Adrenal gland (tissue), 5 donors: ENCODE measurements around the gene RELN.

Source experiments
- POLR2A ChIP-seq, 2 donors: fragments of 450-650 bp; IDR thresholded peaks; one replicate each; pipeline ENCODE4 v1.6.1; 2017; ENCODE audit warnings: antibody characterized with exemption in 2 of 2, mild to moderate bottlenecking in 2 of 2, moderate library complexity in 1 of 2
- TF ChIP-seq, protein P1 (sequence below), 6 experiments: fragments of 450-650 bp in 4 of 6; fragments of 200-600 bp in 2 of 6; sonication (generic) in 1 of 6; IDR thresholded peaks; 1 replicate in 5 of 6; 2 replicates in 1 of 6; pipeline versions ENCODE4 v1.5.1 to v1.8.0; 2016 to 2021; ENCODE audit warnings: antibody characterized with exemption in 6 of 6, mild to moderate bottlenecking in 2 of 6, moderate library complexity in 1 of 6
- donor health status: DM: no; HTN: no; CAD: no.

- TF ChIP-seq, protein P1, sequence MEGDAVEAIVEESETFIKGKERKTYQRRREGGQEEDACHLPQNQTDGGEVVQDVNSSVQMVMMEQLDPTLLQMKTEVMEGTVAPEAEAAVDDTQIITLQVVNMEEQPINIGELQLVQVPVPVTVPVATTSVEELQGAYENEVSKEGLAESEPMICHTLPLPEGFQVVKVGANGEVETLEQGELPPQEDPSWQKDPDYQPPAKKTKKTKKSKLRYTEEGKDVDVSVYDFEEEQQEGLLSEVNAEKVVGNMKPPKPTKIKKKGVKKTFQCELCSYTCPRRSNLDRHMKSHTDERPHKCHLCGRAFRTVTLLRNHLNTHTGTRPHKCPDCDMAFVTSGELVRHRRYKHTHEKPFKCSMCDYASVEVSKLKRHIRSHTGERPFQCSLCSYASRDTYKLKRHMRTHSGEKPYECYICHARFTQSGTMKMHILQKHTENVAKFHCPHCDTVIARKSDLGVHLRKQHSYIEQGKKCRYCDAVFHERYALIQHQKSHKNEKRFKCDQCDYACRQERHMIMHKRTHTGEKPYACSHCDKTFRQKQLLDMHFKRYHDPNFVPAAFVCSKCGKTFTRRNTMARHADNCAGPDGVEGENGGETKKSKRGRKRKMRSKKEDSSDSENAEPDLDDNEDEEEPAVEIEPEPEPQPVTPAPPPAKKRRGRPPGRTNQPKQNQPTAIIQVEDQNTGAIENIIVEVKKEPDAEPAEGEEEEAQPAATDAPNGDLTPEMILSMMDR (IDR thresholded peaks at IDR 0.05), result no peak
- no peak for TF ChIP-seq POLR2A (IDR thresholded peaks at IDR 0.05)
Measured at GRCh38 chr7:103857435-103857834, 132.0 kb downstream of the RELN start.
